Choroid plexus epithelial cell (primary cell): ENCODE measurements around the gene FBLIM1.
"Not testable (repeated sequence)": the region's sequence is repeated elsewhere in the genome, so short reads cannot be mapped to it uniquely, and the experiment has no call there.

ENCODE experiments used
- DNase-seq: peaks from one replicate; pipeline ENCODE4 v3.0.0-alpha.2; 2010; ENCODE audit warnings: low read depth
- H3K4me3 ChIP-seq: 2 replicates; pipeline ENCODE4 v1.5.1; 2011; ENCODE audit warnings: low read depth, mild to moderate bottlenecking, control low read depth, low read length, moderate library complexity
- CTCF ChIP-seq: conservative IDR thresholded peaks from 2 replicates; pipeline ENCODE4 v1.5.1; 2011; ENCODE audit warnings: low read depth, mild to moderate bottlenecking, control low read depth, inconsistent platforms, low read length, moderate library complexity

The FBLIM1 gene

GRCh38 chr1:15825800-15826199 is 67.2 kb downstream of the FBLIM1 start:
- TF ChIP-seq CTCF = no peak

GRCh38 chr1:15826810-15827507 is 68.4 kb downstream of the FBLIM1 start:
- no peak for DNase-seq
- no peak for TF ChIP-seq CTCF
- no peak overlapping the region for H3K4me3 ChIP-seq

More at GRCh38 chr1:15825800-15826199, 67.2 kb downstream of the FBLIM1 start:
- H3K4me3 ChIP-seq = no peak overlapping the region
- peak; percentile 41 for DNase-seq

GRCh38 chr1:15827567-15827966 is 69.0 kb downstream of the FBLIM1 start:
- H3K4me3 ChIP-seq, DNase-seq: not testable (repeated sequence)

GRCh38 chr1:15828931-15829330 is 70.3 kb downstream of the FBLIM1 start:
- not testable (repeated sequence) for H3K4me3 ChIP-seq, DNase-seq

- no peak for TF ChIP-seq CTCF
- H3K4me3 ChIP-seq = no peak overlapping the region
- DNase-seq = no peak
Observed at GRCh38 chr1:15830258-15830657, 71.7 kb downstream of the FBLIM1 start.

- no peak for TF ChIP-seq CTCF
Observed at GRCh38 chr1:15833069-15833679, 74.6 kb downstream of the FBLIM1 start.

GRCh38 chr1:15833842-15834405 is 75.3 kb downstream of the FBLIM1 start:
- no peak for DNase-seq
- peak overlapping the region; percentile 77 for H3K4me3 ChIP-seq
- TF ChIP-seq CTCF = no peak

More at GRCh38 chr1:15833069-15833679, 74.6 kb downstream of the FBLIM1 start:
- peak overlapping the region; percentile 77 for H3K4me3 ChIP-seq
- no peak for DNase-seq
